Gastrocnemius medialis (tissue), 4 donors: Measurements from ENCODE around the gene TCEAL3.

Source experiments
- CTCF ChIP-seq, 5 experiments: fragments of 450-650 bp in 3 of 5; fragments of 200-600 bp in 2 of 5; sonication (generic) in 2 of 5; IDR thresholded peaks in 4 of 5; conservative IDR thresholded peaks in 1 of 5; 1 replicate in 4 of 5; 2 replicates in 1 of 5; pipeline ENCODE4 v1.5.1; 2016 to 2019; ENCODE audit warnings: antibody characterized with exemption in 5 of 5, mild to moderate bottlenecking in 3 of 5, moderate library complexity in 3 of 5
- POLR2A ChIP-seq, 2 donors: fragments of 450-650 bp; IDR thresholded peaks; one replicate each; pipeline ENCODE4 v1.6.1; 2017; ENCODE audit warnings: antibody characterized with exemption in 2 of 2, mild to moderate bottlenecking in 2 of 2, moderate library complexity in 2 of 2

GRCh38 chrX:103584596-103584995, 23.2 kb upstream of the TCEAL3 start:
- TF ChIP-seq CTCF (IDR thresholded peaks at IDR 0.05 in 4 of 5, conservative IDR thresholded peaks at IDR 0.05 in 1 of 5) (no peak), POLR2A (IDR thresholded peaks at IDR 0.05) (no peak)
